Suprapubic skin (tissue), 4 donors: Measurements from ENCODE around the gene AIFM1.

ENCODE experiments used
- EP300 ChIP-seq: sonication (generic); formaldehyde crosslinking; IDR thresholded peaks from one replicate; pipeline ENCODE4 v1.6.1; 2017; ENCODE audit warnings: antibody characterized with exemption
- POLR2AphosphoS5 ChIP-seq, 3 donors: sonication (generic); formaldehyde crosslinking; IDR thresholded peaks; one replicate each; pipeline ENCODE4 v1.6.1; 2017; ENCODE audit warnings: antibody characterized with exemption in 3 of 3
- TF ChIP-seq, protein P1 (sequence below), 2 donors: fragments of 200-600 bp in 1 of 2; fragments of 450-650 bp in 1 of 2; sonication (generic) in 1 of 2; IDR thresholded peaks; one replicate each; pipeline ENCODE4 v1.5.1; 2016 to 2019; ENCODE audit warnings: antibody characterized with exemption in 2 of 2, mild to moderate bottlenecking in 1 of 2, moderate library complexity in 1 of 2

DNA sequence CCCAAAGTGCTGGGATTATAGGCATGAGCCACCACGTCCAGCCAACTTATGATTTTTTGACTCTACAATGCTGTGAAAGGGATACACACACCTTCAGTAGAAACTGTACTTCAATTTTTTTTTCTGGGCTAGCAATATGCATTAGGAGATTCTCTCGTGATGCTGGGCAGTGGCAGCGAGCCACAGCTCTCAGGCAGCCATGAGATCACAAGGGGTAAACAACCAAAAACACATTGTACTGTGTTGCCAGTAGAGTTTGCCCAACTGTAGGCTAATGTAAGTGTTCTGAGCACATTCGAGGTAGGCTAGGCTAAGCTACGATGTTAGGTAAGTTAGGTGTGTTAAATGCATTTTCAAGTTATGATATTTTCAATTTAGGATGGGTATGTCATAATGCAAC lies 31.8 kb upstream of the AIFM1 start:
- TF ChIP-seq, protein P1, sequence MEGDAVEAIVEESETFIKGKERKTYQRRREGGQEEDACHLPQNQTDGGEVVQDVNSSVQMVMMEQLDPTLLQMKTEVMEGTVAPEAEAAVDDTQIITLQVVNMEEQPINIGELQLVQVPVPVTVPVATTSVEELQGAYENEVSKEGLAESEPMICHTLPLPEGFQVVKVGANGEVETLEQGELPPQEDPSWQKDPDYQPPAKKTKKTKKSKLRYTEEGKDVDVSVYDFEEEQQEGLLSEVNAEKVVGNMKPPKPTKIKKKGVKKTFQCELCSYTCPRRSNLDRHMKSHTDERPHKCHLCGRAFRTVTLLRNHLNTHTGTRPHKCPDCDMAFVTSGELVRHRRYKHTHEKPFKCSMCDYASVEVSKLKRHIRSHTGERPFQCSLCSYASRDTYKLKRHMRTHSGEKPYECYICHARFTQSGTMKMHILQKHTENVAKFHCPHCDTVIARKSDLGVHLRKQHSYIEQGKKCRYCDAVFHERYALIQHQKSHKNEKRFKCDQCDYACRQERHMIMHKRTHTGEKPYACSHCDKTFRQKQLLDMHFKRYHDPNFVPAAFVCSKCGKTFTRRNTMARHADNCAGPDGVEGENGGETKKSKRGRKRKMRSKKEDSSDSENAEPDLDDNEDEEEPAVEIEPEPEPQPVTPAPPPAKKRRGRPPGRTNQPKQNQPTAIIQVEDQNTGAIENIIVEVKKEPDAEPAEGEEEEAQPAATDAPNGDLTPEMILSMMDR (IDR thresholded peaks at IDR 0.05): no peak
- TF ChIP-seq EP300: no peak
- no peak for TF ChIP-seq POLR2AphosphoS5 (IDR thresholded peaks at IDR 0.05)
